HG03139 (cell line): ENCODE data around the gene NPR2.

ENCODE experiments used
- ATAC-seq: cut with Tn5 transposase; IDR thresholded peaks from one replicate; pipeline ENCODE4 v1.9.1; 2021; ENCODE audit not compliant: unreplicated experiment

NPR2 gene

DNA sequence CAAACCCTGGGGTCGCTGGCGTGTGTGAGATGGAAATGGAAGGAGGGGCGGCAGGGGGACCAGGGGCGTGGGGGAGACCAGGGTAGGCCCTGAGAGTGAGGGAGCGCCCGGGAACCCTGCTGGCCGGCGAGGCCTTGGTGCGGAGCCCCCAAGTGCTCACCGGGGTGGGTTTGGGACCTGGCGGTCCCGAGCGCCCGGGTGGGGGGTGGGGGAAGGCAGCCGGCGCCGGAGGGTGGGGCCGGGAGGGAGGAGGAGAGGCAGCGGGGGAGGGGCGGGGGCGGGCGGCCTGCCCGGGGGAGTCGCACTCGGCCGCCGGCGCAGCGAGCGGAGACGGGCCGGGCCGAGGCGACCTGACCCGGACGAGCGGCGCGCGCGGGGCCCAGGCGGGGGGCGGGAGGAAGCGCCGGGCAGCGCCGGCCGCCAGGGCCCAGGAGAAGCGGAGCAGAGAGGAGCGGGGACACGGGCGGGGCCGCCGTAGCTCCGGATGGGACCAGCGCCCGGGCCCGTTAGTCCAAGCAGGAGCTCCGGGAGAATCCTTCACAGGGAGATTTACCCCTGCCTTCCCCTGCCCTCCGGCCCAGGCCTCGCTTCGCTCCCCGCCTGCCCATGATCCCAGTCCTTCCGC, at the start of gene NPR2:
NPR2 (plus strand) TSS at position 295 of the 625 bp plus-strand sequence. CDS start 818 bp downstream, outside the sequence.
- no peak for ATAC-seq

DNA sequence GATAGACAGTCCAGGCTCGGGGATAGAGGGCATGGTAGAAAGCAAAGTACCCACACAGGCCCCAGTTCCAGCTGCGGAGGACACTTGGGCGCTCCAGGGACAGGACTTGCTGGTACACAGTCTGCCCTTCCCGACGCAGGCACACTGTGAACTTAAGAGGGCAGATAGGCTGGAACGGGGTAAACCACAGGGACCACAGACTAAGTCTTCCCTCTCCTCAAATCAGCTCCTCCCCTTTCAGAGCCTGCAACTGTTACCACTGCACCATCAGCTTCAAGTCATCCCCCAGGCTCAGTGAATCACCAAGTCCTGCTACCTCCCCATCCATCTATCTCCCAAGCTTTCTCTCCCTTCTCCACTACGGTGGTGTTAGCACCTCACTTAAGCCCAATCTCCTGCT, 49.7 kb upstream of the NPR2 start:
- ATAC-seq, result no peak

DNA sequence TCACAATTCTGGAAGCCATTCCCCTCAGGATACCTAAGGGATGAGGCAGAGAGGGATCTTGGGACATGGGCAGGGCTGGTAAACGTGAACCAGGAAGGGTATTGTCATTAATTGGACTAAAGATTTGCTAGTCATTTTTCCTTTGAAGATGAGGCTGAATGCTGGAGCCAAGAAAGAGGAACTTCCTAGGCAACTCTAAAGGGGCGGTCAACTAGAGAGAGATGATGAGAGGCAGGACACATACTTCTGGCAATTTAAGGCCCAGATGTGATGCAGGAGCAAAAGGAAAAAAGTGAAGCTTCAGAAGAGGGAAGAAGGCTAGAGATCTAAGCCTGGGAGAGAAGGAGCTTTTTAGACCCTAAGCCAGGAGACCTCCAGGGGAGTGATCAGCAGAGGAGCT, 47.9 kb upstream of the NPR2 start:
- ATAC-seq, result no peak

DNA sequence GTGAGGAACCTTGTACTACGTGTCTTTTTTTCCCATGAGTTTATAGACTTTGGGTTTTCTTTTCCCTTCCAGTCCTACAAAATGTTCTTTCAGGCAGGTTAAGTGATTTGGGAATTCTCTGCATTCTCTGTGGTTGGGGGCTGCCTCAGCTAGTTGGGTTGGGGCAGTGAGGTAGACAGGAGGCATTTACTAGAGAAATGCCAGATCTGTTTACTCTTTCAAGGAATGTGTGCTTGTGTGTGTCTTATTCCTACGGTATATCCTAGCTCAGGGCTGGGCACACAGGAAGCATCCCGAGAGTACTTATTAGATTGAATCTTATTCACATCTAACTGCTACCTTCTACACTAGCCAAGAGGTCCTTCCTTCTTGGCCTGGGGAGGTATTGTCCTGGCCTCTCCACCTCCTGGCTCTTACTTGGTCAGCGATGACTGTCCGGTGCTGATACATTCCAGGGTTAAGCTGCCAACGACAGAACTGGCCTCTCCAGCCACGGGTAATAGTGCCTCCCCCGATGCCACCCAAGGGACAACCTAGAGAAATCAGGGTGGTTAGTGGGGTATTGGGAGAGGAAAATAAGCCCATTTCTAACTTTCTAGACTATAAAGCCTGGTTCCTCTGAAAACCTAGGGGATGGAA, 47.4 kb upstream of the NPR2 start:
- no peak for ATAC-seq

DNA sequence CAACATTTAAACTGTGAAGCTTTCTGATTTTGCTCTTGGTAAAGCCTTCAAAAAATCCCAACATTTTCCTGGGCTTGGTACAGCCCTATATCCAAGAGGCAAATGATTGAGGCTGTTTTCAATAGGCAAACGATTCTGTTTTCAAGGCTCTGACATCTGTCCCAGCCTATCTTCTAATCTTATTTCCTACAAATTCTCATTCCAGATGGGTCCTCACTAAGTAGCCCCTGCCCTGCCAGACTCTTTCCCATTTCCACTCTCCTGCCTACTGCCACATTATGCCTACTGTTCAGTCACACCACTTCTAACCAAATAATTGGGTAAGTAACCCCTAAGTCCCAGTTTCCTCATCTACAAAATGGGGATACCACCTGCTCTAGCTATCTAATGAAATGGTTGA, 45.8 kb upstream of the NPR2 start:
- ATAC-seq, result no peak

DNA sequence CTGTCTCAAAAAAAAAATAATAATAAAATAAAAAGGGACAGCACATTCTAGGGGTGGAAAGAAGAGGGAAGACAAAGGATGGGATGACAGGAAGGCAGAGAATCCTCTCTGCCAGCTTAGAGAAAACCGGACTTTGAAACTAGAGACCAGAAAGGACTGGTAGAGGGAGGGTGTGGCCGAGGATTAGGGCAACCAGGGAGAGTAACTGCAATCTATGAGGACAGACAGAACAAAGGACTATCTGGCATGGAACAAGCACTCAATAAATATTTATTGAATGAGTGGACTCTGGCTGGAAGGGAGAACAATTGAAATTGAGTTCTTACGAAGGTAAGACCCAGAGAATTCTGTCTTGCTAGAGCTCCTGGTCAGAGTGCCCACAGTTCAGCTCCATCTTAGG, 44.8 kb upstream of the NPR2 start:
- no peak for ATAC-seq

DNA sequence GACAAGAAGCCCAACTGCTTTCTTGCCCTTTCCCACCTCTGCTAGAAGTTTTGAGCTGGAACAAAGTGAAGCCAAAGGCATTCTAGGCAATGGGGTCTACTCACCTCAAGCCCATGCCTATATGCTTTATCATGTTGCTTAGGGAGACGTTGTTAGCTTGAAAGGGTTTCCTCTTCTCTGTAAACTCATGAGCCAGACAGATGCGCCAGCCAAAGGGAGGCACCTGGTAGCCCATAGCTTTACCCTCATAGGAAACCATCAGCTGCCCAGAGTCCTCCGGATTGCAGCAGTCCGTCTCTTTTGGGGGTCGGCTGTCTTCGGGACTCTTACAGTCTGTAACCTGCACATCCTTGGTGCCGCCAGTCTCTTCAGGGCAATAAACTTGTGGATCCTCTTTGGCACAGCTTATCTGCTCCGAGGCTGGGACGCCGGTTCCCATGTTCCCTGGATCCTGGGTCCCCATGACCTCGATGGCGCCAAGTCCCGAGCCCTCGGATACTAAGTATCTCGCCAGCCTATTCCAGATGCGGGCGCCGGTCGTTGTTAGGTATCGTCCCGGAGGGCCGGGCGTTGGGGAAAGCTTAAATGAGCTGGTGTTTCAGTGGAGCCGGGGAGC, 43.0 kb upstream of the NPR2 start:
- ATAC-seq, result no peak

DNA sequence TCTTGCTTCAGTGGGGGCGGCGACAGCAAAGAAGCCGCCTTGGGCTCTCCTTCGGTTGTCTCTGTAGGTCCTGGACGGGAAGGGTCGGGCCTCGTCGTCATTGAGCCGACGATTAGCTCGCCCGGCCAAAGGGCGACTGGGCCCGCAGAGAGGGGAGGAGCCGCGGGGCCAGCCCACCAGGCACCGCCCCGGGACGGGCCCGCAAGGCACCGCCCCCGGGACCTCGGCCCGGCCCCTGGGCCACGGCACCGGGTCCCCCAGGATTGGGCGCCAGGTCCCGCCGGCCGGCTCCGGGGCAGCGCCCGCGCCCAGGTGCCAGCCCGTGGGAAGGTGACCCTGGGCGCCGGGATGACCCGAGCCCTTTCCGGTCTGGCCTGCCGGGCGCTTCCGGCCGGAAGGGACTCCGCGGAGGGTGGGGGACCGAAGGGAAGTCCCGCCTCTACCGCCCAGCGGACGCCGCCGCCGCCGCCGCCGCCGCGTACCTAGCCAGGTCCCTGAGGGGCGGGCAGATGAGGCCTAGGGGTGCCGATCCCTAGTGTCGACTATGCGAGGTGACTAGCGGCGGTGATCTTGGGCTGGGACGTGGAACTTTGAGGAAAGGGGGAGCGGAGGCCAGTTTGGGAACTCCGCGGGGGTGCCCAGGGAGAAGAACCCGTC, 42.4 kb upstream of the NPR2 start, which contains the start of the genes GBA2 and RGP1:
GBA2 (minus strand) TSS at position 371 of the 657 bp plus-strand sequence. CDS start 524 bp downstream, outside the sequence.
RGP1 (plus strand) TSS at position 430 of the 657 bp plus-strand sequence. CDS start 469 bp downstream, outside the sequence.
- peak; percentile 78 for ATAC-seq

DNA sequence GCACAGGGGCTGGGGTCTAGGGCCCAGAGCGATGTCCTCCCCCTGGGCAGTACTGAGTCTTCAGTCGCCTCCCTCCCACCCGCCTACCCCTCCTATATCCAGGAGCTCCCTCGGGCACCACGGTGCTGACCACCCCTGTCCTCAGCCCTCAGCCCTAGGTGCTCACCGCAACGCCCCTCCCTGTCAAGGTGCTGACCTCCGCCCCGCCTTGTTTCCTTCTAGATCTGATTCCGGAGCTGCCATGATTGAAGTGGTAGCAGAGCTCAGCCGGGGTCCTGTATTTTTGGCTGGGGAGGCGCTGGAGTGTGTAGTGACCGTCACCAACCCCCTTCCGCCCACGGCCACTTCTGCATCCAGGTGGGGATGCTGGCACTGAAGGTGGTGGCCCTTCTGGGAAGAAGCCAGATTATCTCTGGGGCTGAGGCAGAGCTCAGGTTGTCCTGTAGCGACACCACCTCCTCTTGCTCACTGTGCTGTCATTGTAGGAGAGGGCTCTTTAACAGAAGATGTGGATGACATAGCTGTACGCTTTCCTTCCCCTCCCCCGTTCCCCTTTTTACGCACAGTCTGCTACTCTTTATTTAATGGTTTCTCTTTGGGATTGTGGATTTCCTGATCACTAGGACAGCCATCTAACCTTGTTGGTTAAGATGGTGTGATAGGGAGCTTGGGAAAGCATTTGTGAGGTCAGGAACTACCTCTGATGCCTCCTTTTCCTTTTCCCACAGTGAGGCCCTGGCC, 41.7 kb upstream of the NPR2 start:
- peak; percentile 19 for ATAC-seq

DNA sequence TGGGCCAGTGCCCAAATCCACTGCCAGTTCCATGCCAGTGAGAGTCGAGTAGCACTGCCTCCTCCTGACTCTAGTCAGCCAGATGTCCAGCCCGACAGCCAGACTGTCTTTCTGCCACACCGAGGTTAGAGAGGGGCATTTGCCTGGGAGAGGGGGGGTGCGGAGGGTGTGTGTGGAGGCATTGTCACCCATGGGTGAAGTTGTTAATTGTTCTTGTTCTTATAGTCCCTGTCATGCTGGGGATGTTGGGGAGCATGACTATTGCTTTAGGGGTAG, 41.2 kb upstream of the NPR2 start:
- no peak for ATAC-seq

DNA sequence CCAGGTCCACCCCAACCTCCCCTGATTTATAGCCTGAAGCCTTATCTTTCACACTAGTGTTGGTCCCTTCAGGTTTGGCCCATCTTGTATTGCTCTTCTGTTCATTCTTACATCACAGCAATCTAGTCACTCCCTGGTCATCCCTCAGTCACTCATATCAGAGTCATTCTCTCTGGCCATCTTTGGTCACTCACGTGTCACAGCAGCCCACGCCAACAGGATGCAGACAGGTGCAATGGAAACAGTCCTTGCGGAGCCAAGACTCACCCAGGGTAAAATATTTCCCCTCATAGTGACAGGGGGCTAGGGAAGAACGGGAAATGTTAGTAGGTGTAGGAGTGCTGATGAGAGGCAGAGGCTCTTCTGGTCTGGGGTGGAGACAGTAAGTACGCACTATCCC, 37.9 kb upstream of the NPR2 start:
- ATAC-seq, result no peak

DNA sequence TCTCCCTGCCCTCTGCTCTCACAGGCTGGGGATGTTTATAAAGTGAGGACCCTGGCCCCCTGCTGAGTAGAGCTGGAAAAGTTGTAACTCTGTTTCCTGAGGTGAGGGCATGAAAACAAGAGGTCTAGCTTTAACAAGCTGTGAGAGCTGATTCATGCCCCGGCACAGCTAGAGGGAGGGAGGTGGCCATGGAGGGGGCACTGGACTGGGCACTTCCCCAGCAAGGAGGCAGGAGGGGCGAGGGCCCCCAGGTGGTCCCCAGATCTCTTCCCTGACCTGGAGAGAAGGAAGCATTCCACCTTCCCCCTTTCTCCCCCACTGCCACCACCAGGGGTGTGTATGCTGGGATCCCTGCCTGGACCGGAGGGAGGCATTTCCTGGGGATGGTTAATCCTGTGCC, 37.1 kb upstream of the NPR2 start, which contains the start of gene MSMP:
MSMP (minus strand) TSS at position 13 of the 400 bp plus-strand sequence. CDS start 147 bp downstream, outside the sequence.
- no peak for ATAC-seq

DNA sequence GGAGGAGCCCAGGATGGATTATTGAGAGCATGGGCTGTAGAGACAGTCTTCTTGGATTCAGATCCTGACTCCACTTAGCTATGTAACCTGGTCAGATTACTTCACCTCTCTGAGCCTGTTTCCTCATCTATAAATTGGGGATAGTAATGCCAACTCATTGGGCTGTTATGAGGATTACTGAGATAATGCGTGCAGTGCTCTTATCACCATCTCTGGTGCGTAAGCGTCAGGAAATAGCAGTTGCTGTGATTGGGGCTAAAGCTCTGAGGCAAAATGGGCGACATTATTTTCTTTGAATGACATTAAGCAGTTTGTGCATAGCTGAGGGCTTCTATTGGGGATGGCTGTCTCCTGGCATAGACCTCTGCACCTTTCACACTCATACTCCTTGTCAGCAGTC, 36.3 kb upstream of the NPR2 start:
- no peak for ATAC-seq

DNA sequence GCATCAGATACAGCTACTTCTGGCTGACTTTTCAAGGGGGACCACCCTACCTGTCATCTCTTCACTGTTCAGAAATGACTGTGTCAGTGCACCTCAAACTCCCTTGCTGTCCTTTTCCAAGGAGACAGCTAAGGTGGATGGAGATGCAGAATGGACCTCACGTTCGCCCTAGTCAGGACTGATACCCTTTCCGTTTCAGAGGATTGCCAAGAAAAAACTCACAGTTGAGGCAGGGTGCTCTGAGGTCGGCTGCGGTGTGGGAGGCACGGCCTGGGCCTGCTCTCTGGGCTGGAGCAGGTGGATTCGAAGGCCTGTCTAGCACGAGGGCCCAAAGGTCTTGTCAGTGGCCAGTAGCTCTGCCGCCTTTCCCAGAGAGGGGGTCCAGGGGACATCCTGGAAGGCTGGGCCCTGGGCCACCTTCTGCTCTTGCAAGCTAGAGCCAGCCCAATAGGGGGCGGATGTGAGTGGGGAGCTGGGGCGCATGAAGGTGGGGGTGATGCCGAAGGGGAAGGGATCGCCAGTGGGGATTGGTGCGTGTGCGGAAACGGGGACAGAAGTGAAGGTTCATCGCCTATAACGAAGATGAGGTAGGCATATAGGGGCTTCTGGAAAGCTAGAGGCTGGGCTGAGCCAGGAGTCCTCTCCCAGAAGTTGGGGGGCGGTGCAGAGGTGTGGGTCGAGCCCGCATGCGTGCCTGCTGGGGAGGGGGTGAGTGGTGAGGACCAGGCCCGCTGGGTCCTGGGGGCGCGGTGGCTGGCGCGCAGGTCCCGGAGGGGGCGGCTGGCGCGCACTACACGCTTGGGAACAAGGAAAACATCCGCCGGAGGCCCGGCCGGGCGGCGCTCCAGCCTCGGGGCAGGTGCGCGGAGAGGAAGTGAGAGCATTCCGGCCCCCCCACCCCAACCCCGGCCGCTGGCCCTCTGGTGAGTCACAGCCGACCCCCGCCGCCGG, 34.8 kb upstream of the NPR2 start:
- ATAC-seq, result peak; percentile 62

DNA sequence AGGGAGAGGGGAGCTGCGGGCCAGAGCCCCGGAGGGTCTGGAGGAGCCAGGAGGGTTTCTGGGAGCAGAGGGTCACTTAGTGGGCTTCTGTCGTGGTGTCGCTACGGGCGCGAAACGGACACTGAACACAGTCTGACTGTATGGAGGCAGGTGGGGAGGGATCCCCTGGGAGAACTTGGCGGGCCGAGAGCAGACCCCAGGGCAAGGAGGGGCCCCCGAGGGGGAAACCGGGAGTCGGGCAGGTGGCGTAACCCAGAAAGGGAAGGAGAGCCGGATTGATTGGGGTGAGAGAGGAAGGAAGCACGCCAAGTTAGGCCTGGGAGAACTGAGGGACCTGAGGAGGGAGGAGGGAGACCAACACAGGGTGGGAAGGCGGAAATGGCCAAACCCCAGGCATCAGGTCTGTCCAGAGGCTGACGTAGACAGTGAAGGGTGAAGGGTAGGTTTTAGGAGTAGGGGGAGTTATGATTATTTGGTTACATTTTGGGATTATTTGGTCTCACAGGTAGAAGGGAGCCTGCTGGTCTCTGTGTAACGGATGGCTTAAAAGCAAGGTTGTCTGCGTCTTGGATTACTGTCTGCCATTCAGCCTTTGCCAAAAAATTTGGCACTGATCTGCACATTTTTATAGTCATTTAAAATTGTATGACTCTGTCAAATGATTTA, 34.0 kb upstream of the NPR2 start:
- peak; percentile 30 for ATAC-seq

DNA sequence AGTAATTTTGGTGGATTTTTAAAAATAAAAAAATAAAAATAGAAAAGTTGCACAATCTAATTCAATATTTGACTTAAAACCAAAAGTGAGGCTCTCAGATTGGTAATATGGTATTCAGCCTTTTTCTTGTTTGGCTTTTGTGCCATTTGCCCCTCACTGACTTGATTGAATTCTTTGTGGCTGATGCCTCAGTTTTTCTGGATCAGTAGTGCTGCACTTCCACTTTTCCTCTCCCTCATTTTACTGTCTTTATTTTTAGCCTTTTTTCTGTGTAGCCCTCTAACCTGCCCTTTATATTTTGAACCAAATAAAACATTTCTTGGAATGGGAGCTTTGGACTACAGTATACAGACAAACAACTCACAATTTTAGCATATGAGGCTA, 33.5 kb upstream of the NPR2 start:
- no peak for ATAC-seq

DNA sequence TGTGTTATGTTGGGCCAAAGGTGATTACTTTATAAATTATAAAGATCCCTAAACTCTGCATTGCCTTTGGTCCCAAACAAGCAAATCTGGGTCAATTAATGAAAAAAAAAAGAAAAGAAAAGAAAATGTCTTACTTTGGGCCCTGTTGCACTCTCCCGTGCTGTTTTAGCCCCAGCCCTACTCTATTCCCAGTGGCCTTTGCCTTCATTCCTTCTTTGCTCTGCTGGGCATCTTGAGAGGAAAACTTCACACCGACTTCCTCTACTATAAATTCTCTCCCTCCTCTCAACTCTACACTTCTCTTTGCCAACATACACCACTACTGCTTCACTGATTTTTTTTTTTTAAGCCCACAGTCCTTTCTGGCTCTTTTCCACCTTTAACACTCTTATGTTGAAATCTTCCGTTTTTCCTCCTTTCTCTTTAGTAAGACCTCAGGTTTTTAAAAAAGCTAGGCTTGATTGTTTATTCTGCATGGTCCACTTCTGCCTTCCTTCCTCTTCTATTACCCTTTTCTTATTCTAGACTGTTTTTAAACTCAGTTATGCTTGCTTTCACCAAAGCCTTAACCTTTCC, 32.8 kb upstream of the NPR2 start:
- no peak for ATAC-seq

DNA sequence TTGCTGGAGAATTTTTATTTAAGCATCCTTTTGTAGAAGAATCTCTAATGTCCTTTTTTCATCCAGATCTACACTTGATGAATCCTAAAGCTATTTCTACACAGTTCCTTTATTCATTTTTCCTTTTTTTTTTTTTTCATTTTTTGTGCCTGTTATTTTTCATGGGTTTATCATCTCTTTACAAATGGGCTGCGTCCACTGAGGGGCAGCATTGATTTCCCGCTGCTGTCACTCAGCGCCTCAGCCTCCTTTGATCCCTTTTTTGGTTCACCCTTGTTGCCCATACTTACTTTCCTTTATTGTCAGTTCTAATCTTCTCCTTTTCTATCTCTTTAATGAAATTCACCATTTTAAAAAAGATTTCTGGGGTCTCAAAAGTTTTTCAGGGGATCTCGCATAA, 31.6 kb upstream of the NPR2 start:
- no peak for ATAC-seq

DNA sequence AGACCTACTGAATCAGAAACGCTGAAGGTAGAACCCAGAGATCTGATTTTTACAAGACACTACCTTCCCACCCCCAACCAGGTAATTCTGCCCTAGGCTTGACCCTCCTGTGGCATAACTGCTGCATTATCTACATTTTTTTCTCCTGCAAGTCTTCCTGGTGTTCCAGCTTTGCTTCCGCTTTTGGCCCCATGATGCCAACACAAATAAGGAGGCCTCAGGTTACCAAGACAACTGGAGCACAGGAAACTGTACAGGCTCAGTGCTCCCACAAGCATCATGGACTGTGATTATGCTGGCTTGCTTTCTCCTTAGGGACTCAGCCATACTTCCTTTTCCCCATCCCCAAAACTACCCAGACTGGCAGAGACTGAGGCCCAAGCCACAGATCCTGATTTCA, 30.7 kb upstream of the NPR2 start:
- no peak for ATAC-seq
